ENCODE data around the gene TRAPPC12.

Gene TRAPPC12

GRCh38 chr2:3470856-3471737 is 91.6 kb downstream of the TRAPPC12 start:
- no peak for DNase-seq

DNA sequence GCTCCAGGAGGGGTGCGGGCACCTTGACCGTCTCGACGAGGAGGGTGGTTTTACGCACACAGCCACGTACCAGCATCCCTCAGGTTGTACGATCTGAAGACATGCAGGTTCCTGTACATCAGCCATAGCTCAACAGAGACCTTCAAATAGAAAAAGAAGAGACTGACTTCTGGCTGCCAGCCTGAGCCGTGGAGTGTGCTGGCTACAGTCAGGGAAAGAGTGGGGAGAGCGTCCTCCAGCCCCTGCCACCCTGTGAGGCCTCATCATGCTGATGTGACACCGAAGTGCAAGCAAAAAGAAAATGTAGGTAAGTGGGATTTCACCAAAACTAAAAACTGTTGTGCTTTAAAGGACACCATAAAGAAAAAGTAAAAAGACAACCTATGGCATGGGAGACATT is 92.8 kb downstream of the TRAPPC12 start:
- DNase-seq, result no peak

DNA sequence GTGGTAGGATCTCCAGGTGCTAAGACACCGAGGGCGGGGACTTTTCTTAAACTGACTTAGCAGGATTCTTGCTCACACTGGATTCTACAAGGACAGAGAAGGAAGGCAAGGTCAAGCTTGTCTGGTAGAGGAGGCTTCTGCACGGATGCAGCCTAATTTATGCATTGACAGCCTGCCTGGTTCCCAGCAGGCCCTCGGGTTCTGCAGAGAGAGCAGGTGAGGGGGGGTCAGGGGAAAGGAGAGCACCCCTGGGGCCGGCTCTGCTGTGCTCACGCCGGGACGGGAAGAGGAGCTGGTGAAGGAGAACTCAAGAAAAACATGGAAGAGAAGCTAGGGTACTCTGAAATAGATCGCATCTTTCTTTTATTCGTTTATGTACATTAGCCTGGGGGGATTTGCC is 93.5 kb downstream of the TRAPPC12 start:
- no peak for DNase-seq

DNA sequence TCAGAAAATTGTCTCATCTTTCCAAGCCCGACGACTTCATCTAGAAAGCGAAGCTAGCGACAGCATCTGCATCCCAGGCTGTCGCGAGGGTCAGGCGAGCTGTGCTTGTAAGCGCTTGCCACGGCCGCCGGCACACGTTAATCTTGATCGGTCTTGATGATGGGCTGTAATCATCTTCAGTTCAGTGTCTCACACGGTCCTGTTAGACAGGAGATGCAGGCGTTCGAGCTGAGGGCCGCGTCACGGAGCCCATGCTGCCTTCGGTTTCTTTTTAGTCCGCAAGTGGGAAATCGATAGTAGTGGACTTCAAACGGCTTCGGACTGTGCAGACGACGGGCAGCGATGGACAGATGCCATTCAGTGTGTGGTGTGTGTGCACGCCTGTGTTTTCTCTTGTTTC is 96.3 kb downstream of the TRAPPC12 start:
- no peak for DNase-seq

GRCh38 chr2:3476321-3476984 is 97.0 kb downstream of the TRAPPC12 start:
- DNase-seq, result no peak

DNA sequence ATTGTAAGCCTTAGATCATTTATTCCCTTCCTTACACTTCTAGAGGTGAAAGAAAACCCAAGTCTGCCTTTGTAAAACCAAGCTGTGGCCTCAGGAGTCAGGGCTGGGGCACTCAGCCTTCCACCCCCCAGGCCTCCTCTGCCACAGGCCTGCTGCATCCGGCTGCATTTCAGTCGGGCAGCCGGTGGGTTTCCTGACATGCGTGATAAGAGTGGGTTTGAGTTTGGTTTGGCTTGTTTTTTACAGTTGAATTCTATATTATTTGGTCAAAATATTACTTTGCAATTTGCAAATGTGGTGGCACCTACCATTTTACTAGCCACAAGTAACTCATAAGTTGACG is 97.5 kb downstream of the TRAPPC12 start:
- no peak for DNase-seq

DNA sequence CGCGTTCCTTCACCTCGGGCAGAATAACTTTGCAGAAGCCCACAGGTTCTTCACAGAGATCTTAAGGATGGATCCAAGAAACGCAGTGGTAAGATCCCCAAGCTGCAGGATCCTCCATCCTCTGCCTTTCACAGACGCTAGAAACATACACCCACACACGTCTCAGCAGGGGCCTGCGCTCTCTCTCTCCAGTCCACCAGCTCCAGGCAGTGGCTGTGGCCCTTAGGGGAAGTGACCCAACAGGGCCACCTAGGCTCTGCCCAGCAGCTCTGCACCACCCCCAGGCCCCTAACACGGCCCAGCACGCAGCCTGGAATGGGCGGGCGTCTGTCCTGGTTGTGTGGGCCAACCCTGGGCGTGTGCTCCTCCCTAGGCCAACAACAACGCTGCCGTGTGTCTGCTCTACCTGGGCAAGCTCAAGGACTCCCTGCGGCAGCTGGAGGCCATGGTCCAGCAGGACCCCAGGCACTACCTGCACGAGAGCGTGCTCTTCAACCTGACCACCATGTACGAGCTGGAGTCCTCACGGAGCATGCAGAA is 99.4 kb downstream of the TRAPPC12 start:
- no peak for DNase-seq

GRCh38 chr2:3479430-3480320 is 100.2 kb downstream of the TRAPPC12 start:
- DNase-seq, result no peak

- no peak for DNase-seq
Observed at GRCh38 chr2:3480352-3481010, 101.0 kb downstream of the TRAPPC12 start.

DNA sequence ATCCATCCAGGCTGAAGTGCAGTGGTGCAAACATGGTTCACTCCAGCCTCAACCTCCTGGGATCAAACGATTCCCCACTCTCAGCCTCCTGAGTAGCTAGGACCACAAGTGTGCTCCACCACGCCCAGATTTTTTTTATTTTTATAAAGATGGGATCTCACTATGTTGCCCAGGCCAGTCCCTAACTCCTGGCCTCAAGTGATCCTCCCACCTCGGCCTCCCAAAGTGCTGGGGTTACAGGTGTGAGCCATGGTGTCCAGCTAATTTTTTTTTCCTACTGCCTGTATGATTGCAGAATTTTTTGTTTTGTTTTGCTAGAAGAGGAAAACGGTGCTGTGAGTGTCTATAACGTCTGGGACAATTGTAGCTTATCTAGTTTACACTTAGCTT is 101.5 kb downstream of the TRAPPC12 start:
- no peak for DNase-seq

GRCh38 chr2:3481736-3482362 is 102.4 kb downstream of the TRAPPC12 start:
- no peak for DNase-seq

GRCh38 chr2:3482363-3482821 is 102.9 kb downstream of the TRAPPC12 start:
- no peak for DNase-seq

DNA sequence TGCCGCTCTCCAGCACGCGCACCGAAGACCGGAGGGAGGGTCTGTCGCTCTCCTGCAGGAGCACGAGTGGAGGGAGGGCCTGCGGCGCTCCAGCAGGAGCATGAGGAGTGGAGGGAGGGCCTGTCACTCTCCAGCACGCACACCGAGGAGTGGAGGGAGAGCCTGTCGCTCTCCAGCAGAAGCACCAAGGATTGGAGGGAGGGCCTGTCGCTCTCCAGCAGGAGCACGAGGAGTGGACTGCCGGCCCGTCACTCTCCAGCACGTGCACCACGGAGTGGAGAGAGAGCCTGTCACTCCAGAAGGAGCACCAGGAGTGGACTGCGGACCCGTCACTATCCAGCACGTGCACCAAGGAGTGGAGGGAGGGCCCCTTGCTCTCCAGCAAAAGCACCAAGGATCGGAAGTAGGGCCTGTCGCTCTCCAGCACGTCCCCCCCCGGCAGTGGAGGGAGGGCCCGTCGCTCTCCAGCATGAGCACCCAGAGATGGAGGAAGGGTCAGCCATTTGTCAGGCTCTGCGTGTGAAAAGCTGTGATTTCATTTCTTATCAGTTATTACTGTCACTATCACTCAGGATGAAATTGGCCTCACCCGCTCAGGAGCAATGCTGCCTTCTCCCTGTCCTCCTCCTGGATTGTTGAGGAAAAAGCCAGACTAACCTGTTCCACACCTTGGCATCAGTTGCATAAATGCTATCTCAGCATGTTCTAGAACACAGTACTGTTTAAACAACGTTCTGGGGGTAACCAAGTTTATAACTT is 103.9 kb downstream of the TRAPPC12 start:
- DNase-seq, result peak; percentile 69

DNA sequence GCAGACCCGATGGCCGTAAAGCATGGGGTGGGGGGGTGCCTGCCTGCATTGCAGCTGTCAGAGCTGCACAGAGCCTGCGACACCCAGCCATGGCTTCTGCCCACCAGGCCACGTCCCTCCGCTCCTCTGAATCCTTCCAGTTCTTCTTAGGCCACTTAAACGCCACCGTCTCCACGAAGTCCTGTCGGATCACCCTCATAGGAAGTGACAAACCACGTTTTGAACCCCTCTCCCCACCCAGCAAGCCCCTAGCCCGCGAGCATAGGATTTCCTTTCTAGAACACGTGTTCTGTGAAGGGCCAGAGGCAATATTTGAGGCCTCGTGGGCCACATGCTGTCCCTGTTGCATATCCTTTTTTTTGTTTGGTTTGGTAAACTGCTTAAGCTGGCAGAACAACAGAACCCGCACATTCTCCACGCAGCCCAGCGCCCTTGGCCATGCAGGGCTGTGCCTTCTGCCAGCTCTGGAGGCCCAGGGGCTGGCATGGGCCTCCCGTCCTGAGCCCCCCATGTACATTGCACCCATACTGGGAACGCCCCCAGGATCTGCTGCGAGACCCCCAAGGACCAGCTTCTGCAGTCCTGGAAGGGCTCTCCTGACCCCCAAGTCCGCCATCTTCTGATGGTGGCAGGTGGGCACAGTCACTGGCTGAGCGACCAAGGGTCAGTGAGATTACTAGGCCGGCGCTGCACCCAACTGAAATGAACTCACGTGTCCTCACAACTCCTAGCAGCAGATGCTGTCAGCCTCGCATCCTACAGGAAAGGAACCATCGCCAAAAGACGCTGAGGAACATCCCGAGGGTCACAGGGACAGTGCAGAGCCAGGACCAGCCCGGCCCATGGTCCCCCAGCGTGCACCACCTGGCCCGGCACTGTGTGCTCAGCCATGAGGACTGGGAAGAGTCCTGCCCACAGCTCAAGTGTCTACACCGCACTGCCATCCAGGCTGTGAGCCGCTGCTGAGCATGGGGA is 104.8 kb downstream of the TRAPPC12 start:
- no peak for DNase-seq

GRCh38 chr2:3485166-3485565 is 105.7 kb downstream of the TRAPPC12 start:
- no peak for DNase-seq

DNA sequence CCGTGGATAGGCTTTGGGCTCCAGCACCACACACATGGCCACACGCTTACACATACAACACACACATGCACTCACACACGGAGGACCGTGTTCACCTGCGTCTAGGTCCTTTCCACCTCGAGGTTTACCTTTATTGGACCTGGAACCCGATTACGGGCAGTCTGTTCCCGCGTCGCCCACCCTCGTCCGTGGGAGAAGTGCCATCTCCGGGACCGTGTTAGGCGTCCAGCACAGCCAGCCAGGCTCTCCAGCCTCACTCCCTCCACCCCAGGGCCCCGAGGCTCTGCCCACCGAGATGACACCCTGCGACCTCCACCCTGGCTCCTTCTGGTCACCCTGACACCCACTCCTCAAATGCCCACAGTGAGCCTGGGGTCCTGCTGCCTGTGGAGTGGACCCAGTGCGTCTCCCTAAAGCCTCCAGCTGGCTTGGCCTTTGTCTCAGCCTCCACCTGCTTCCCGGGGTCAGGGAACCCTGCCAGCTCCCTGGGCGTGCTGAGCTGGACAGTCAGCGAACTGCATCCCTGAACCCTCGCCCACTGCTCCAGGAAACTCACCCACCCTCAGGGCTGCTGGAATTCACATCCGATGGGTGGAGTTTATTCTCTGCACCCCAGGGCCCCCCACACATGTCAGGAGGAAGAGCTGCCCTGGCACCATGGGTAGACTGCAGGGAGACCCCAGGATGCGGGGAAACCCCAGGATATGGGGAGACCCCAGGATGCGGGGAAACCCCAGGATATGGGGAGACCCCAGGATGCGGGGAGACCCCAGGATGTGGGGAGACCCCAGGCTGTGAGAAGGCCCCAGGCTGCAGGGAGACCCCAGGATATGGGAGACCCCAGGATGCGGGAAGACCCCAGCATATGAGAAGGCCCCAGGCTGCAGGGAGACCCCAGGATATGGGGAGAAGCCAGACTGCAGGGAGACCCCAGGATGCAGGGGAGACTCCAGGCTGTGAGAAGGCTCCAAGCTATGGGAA is 106.8 kb downstream of the TRAPPC12 start:
- DNase-seq, result no peak

DNA sequence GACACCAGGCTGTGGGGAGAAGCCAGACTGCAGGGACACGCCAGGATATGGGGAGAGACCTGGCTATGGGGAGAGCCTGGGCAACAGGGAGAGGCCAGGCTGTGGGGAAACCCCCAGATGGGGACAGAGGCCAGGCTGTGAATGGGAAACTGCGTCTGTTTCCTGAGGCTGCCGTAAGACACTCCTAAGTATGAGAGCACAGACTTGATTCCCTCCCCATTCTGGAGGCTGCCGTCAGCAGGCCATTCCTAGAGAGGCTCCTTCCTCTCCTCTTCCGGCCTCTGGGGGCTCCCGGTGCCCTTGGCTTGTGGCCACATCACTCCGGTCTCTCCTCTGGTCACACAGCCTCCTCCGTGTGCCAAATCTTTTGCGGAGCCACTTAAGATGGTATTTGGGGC is 107.5 kb downstream of the TRAPPC12 start:
- no peak for DNase-seq

GRCh38 chr2:3487432-3487831 is 107.9 kb downstream of the TRAPPC12 start:
- no peak for DNase-seq

DNA sequence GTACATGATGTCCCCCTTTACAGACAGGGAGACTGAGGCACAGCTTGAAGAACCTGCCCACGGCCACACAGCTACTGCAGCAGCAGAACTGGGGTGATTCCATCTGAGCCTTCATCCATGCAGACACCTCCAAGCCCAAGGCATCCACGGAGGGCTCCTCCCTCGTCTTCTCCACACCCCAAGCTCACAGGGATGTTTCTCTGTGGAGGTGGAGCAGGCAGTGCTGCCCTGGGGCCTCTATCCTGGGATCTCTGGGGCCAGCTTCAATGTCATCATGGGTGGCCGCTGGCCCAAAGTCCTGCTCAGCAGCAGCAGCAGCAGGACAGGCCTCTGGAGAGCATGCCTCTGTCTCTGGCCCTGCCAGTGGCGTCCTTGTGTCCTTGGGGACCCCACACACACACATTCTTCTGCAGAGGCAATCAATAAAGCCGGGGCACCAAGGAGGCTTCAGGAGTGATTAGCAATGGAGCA is 108.6 kb downstream of the TRAPPC12 start:
- DNase-seq, result no peak

Data from CD4-positive, alpha-beta T cell treated with Interleukin-21 for 1 hour (primary cell).